ENCODE measurements around the gene CLSTN2. TPM values are rescaled to one million over a fixed set of nuclear protein-coding genes. Genes with fewer than 3 reads are reported as not detected.

Gene CLSTN2
- total RNA-seq, 1 donor from 2014 or later, result 12.9 TPM

DNA sequence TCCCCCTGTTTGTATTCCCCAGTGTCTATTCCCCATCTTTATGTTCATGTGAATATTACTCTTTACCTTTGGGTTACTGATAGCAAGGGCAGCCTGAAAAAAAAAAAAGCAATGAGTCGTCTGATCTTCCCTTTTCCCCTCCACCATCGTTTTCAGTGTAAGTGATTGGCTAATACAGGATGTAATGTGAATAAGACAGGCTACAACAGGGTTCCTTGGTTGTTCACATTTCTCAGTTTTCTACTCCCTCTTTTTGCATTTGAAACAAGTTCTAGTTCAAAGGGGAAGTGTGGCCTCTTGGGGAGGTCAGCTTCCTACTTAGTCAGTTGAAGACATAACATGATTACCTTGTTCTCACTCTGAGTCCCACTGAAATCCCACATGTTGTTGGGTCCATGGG lies 464.9 kb downstream of the CLSTN2 start:
- H3K36me3 Mint-ChIP-seq, result no peaks in the 10 kb centered on the region
- no peak overlapping the region for H3K27ac Mint-ChIP-seq
- peaks cover 11% of the 10 kb centered on the region for H3K4me1 Mint-ChIP-seq (ENCODE audit: unreplicated experiment)

DNA sequence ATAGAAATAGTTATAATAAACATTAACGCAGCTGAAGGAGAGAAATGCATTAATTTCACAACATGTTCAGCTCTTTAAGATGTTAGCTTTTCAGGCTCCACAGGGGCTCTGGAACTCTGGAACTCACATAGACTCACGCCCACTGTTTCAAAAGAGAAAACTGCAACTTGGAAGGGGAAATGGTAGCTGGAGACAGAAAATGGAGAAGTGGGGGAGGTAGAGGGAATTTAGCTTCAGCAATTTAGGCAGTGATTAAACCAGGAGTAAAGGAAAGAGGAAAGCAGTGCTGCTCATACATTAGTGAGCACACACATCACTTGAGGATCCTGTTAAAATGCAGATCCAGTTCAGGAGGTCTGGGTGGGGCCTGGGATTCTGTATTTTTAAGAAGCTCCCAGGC lies 468.1 kb downstream of the CLSTN2 start:
- H3K4me1 Mint-ChIP-seq (ENCODE audit: unreplicated experiment), result peaks cover 11% of the 10 kb centered on the region
- no peak overlapping the region for H3K27ac Mint-ChIP-seq
- DNase-seq (ENCODE audit: extremely low spot score, unreplicated experiment), result no peak
- H3K36me3 Mint-ChIP-seq, result peaks cover 4% of the 10 kb centered on the region
- H3K9me3 Mint-ChIP-seq, result no peaks in the 10 kb centered on the region
- H3K27me3 Mint-ChIP-seq, result no peaks in the 10 kb centered on the region
- no peak overlapping the region for H3K4me3 Mint-ChIP-seq
- TF ChIP-seq, protein P1, sequence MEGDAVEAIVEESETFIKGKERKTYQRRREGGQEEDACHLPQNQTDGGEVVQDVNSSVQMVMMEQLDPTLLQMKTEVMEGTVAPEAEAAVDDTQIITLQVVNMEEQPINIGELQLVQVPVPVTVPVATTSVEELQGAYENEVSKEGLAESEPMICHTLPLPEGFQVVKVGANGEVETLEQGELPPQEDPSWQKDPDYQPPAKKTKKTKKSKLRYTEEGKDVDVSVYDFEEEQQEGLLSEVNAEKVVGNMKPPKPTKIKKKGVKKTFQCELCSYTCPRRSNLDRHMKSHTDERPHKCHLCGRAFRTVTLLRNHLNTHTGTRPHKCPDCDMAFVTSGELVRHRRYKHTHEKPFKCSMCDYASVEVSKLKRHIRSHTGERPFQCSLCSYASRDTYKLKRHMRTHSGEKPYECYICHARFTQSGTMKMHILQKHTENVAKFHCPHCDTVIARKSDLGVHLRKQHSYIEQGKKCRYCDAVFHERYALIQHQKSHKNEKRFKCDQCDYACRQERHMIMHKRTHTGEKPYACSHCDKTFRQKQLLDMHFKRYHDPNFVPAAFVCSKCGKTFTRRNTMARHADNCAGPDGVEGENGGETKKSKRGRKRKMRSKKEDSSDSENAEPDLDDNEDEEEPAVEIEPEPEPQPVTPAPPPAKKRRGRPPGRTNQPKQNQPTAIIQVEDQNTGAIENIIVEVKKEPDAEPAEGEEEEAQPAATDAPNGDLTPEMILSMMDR (conservative IDR thresholded peaks at IDR 0.05), result no peak

More for the DNA sequence above, 464.9 kb downstream of the CLSTN2 start:
- DNase-seq (ENCODE audit: extremely low spot score, unreplicated experiment), result no peak
- TF ChIP-seq, protein P1 (conservative IDR thresholded peaks at IDR 0.05), result no peak
- H3K27me3 Mint-ChIP-seq, result no peaks in the 10 kb centered on the region
- no peak overlapping the region for H3K4me3 Mint-ChIP-seq
- no peaks in the 10 kb centered on the region for H3K9me3 Mint-ChIP-seq

DNA sequence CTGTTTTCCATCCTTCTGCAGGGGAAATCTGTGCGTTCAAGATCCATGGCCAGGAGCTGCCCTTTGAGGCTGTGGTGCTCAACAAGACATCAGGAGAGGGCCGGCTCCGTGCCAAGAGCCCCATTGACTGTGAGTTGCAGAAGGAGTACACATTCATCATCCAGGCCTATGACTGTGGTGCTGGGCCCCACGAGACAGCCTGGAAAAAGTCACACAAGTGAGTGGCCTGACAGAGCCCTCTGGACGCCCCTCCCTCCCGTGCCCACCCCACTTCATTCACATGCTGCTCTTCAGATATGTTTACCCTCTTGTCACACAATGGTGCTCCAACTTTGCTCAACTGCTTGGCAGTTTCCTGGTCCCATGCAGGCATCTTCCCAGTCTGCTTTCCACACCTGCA lies 468.6 kb downstream of the CLSTN2 start:
- H3K4me1 Mint-ChIP-seq (ENCODE audit: unreplicated experiment), result peaks cover 11% of the 10 kb centered on the region
- TF ChIP-seq, protein P1 (conservative IDR thresholded peaks at IDR 0.05), result no peak
- H3K27ac Mint-ChIP-seq, result no peak overlapping the region
- H3K27me3 Mint-ChIP-seq, result no peaks in the 10 kb centered on the region
- no peaks in the 10 kb centered on the region for H3K9me3 Mint-ChIP-seq
- no peak for DNase-seq (ENCODE audit: extremely low spot score, unreplicated experiment)
- H3K4me3 Mint-ChIP-seq, result no peak overlapping the region
- peaks cover 4% of the 10 kb centered on the region for H3K36me3 Mint-ChIP-seq

DNA sequence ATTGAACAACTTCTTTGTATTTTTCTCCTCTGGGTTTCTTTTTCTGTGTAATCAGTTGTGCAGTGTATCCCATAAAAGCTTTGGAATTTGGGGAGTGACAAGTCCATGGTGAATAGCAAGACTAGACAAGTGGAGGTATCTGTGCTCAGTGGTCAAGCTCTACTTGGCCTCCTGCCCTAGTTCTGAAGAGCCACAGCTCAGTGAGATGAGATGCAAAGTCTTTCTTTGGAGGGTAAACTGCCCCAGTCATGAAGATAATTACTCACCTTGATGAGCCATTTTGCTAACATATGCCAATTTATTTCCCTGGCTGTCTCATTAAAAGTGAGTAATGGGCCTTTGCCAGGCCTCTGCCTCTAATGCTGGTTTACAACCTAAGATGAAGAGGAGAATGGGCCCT lies 471.7 kb downstream of the CLSTN2 start:
- Mint-ChIP-seq H3K27me3 (no peaks in the 10 kb centered on the region), H3K36me3 (peaks cover 4% of the 10 kb centered on the region), H3K9me3 (peaks cover 11% of the 10 kb centered on the region), H3K4me1 (ENCODE audit: unreplicated experiment) (peaks cover 11% of the 10 kb centered on the region), H3K4me3 (no peak overlapping the region), H3K27ac (no peak overlapping the region)
- TF ChIP-seq, protein P1 (conservative IDR thresholded peaks at IDR 0.05), result no peak
- no peak for DNase-seq (ENCODE audit: extremely low spot score, unreplicated experiment)

DNA sequence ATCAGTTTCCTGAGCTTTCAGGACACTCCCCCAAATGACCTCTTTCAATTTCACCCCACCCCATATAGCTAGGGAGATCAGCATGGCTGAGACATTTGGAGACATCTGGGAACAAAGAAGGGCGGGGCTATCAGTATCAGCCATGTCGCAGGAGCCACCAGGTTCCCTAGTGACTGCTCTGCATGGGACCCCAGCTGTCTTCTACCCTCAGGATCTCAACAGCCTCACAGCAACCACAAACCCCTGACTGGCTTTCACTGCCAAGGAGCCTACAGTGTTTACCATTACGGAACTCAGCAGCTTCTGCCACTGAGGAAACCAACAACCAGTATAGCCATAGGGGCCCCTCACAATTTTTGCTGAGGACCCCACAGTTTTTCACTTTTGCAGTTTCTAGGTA lies 473.3 kb downstream of the CLSTN2 start:
- H3K36me3 Mint-ChIP-seq, result peaks cover 4% of the 10 kb centered on the region
- TF ChIP-seq, protein P1 (conservative IDR thresholded peaks at IDR 0.05), result no peak
- no peak overlapping the region for H3K27ac Mint-ChIP-seq
- peaks cover 7% of the 10 kb centered on the region for H3K4me1 Mint-ChIP-seq (ENCODE audit: unreplicated experiment)
- no peak overlapping the region for H3K4me3 Mint-ChIP-seq
- H3K9me3 Mint-ChIP-seq, result peaks cover 11% of the 10 kb centered on the region
- H3K27me3 Mint-ChIP-seq, result no peaks in the 10 kb centered on the region
- no peak for DNase-seq (ENCODE audit: extremely low spot score, unreplicated experiment)

DNA sequence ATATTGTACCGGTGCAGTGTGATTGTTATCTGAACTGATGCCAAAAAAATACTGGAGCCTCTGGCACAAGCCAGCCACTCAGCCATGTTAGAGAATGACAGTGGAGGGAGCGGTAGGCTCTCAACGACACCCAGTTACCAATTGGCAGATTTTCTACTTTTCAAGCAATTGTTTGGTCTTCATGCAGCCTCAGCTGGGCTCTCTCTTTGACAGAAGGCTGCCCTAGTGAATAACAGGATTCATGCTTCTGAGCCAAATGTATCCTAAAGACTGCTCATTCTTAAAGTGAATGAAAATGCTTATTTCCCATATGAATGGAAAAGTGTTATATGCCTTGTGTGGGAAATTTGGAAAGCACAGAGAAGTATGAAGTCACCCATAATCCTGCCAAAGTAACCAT lies 481.7 kb downstream of the CLSTN2 start:
- peaks cover 10% of the 10 kb centered on the region for H3K4me1 Mint-ChIP-seq (ENCODE audit: unreplicated experiment)
- DNase-seq (ENCODE audit: extremely low spot score, unreplicated experiment), result no peak
- H3K36me3 Mint-ChIP-seq, result no peaks in the 10 kb centered on the region
- no peaks in the 10 kb centered on the region for H3K9me3 Mint-ChIP-seq
- no peak overlapping the region for H3K4me3 Mint-ChIP-seq
- no peaks in the 10 kb centered on the region for H3K27me3 Mint-ChIP-seq
- H3K27ac Mint-ChIP-seq, result no peak overlapping the region
- TF ChIP-seq, protein P1 (conservative IDR thresholded peaks at IDR 0.05), result no peak
